MG63 (cell line): Measurements from ENCODE around the gene TBC1D12. TPM values are rescaled to one million over a fixed set of nuclear protein-coding genes. Genes with fewer than 3 reads are reported as not detected.

Experiments
- DNase-seq: peaks from one replicate; pipeline ENCODE4 v3.0.0-alpha.2; 2020
- H3K27me3 ChIP-seq: fragments of 250-450 bp; sonication (Bioruptor Pico); 2 replicates; pipeline ENCODE4 v1.5.1; 2020; ENCODE audit warnings: mild to moderate bottlenecking, moderate library complexity
- H3K36me3 ChIP-seq: fragments of 250-450 bp; sonication (Bioruptor Pico); 2 replicates; pipeline ENCODE4 v1.5.1; 2020; ENCODE audit warnings: mild to moderate bottlenecking, moderate library complexity
- H3K4me3 ChIP-seq: fragments of 250-450 bp; sonication (Bioruptor Pico); 2 replicates; pipeline ENCODE4 v1.5.1; 2020; ENCODE audit warnings: mild to moderate bottlenecking, moderate library complexity
- H3K9me3 ChIP-seq: fragments of 250-450 bp; sonication (Bioruptor Pico); 2 replicates; pipeline ENCODE4 v1.5.1; 2020; ENCODE audit warnings: mild to moderate bottlenecking, moderate library complexity
- total RNA-seq: library from RNA; depleted of rRNA; stranded (reverse); fragments of >200 nt; shearing (Covaris generic); gene quantifications from 2 replicates; pipeline ENCODE4 v1.2.3, GENCODE V29; 2014; ENCODE audit warnings: low replicate concordance

TBC1D12 gene
- total RNA-seq, 1 experiment from 2014 or later = 7.2 TPM

DNA sequence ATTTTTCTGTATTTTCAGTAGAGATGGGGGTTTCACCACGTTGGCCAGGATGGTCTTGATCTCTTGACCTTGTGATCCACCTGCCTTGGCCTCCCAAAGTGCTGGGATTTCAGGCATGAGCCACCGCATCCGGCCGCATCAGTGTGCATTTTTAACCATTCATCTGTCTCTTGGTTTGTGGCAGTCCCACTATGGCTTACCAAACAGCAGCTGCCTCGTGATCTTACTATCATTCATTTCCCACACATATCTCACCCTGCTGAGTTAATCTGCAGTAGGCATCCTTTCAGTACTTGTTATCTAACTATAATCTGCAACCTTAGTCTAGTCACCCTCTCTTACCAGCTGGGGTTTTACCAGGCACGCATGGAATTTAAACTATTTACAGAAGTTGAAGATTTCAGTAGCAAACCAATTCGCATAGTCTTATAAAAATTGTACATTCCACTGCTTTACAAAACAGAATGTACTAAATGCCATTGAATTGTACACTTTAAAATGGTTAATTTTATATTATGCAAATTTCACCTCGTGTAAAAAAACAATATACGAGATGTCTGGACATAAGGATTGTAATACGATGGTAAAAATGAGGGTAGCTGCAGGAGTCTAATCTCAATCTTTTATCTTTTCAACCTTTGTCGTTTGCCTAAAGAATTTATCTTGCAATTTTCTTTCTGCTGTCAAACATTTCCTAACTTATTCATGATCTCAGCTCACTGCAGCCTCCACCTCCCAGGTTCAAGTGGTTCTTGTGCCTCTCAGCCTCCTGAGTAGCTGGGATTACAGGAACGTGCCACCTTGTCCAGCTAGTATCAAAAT, 4.6 kb upstream of the TBC1D12 start:
- no peaks in the 10 kb centered on the region for H3K27me3 ChIP-seq
- DNase-seq = no peak
- no peaks in the 10 kb centered on the region for H3K9me3 ChIP-seq
- H3K36me3 ChIP-seq = no peaks in the 10 kb centered on the region
- H3K4me3 ChIP-seq = no peak overlapping the region

DNA sequence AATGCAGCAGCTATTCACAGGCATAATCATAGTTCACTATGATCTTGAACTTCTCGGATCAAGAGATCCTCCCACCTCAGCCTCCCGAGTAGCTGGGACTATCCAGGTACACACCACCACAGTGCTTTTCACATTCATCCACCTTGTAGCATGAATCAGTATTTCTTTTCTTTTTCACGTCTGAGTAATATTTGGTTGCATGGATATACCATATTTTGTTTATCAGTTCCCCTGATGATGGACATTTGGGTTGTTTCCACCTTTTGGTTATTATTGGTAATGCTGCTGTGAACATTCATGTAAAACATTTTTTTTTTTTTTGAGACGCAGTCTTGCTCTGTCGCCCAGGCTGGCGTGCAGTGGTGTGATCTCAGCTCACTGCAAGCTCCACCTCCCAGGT, 3.6 kb upstream of the TBC1D12 start:
- H3K36me3 ChIP-seq = no peaks in the 10 kb centered on the region
- DNase-seq = no peak
- no peak overlapping the region for H3K4me3 ChIP-seq
- no peaks in the 10 kb centered on the region for H3K9me3 ChIP-seq
- H3K27me3 ChIP-seq = no peaks in the 10 kb centered on the region

DNA sequence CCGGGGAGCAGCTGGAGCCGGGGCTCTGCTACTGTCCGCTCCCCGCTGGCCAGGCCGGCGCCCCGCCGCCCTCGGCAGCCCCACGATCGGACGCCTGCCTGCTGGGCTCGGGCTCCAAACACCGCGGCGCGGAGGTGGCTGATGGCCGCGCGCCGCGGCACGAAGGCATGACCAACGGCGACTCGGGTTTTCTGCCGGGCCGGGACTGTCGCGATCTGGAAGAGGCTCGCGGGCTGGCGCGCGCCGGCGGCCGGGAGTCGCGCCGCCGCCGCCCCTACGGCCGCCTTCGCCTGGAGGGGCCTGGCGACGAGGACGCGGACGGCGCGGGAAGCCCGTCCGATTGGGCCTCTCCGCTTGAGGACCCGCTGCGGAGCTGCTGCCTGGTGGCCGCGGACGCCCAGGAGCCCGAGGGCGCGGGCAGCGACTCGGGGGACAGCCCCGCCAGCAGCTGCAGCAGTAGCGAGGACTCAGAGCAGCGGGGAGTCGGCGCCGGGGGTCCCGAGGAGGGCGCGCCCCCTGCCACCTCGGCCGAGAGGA, 570 bp downstream of the TBC1D12 start:
- DNase-seq = peak; percentile 42
- no peaks in the 10 kb centered on the region for H3K27me3 ChIP-seq
- H3K36me3 ChIP-seq = no peaks in the 10 kb centered on the region
- peak overlapping the region; percentile 91 for H3K4me3 ChIP-seq
- no peaks in the 10 kb centered on the region for H3K9me3 ChIP-seq

DNA sequence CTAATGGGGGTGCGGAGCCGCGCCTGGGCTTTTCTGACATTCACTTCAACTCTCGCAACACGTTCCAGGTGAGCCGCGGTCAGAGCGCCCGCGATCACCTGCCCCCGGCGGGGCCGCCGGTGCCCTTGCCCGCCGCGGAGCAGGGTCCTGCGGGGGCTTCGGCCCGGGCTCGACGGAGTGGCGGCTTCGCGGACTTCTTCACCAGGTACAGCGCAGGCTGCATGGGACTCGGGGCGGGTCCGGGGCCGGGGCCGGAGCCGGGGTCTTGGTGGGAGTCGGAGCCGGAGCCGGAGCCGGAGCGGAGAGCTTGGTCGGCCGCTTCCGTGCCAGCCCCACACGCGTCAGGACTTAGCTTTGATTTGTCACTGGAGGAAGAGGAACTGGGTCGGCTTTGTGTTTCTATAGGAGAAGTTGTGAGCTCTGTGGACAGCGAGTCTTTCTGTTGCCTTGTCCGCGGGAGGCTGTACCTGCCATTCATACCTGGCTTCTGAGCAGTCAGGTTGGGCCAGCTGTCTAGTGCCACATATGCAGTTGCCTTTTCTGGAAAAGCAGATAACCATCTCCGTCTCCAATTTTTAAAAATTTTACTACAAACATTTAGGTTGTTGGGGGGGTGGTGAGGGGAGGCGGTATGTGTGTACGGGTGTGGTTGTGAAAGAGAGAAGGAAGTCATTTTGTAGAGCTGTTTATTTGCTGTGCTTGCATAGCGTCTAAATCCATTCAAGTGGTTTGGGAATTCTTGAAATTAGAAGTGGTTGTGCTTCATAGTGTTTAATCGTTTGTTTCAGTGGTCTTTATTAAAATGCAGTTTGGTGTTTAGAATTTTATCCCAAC, 1.3 kb downstream of the TBC1D12 start:
- Histone ChIP-seq H3K9me3 (no peaks in the 10 kb centered on the region), H3K27me3 (no peaks in the 10 kb centered on the region), H3K36me3 (no peaks in the 10 kb centered on the region), H3K4me3 (peak overlapping the region; percentile 91)
- peak; percentile 71 for DNase-seq

DNA sequence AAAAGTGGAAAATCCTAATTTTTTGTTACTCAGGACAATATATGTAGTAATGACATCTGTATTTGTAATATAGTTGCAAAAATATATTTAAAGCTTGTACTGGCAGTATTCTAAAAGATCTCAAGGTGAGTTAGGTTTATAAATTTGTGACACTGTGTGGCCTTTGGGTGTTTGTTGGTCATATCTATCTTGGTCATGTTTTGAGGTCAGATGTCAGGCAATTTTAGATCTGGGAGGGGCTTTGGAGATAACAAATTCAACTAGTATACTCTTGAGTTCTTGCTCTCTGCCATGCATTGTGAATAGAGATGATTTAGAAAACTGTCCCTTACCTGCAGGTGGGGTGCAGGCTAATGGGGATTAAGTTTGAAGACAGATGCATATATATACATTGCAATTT, 3.1 kb downstream of the TBC1D12 start:
- Histone ChIP-seq H3K36me3 (no peaks in the 10 kb centered on the region), H3K4me3 (no peak overlapping the region), H3K27me3 (no peaks in the 10 kb centered on the region), H3K9me3 (no peaks in the 10 kb centered on the region)
- DNase-seq = no peak

DNA sequence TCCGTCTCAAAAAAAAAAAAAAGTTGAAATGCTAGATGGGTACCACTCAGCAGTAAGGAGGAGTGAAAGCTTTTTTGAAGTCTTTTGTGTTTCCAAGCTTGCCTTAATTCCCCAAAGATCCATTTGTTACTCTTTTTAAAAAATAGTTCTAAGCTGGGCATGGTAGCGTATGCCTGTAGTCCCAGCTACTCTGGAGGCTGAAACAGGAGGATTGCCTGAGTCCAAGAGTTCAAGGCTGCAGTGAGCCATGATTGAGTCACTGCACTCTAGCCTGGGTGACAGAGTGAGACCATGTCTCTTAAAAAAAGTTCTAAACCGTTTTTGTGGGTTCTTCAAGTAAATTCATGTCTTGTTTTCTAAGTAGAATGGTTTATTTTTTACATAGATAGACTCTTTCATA, 5.3 kb downstream of the TBC1D12 start:
- no peaks in the 10 kb centered on the region for H3K27me3 ChIP-seq
- DNase-seq = no peak
- H3K36me3 ChIP-seq = no peaks in the 10 kb centered on the region
- H3K9me3 ChIP-seq = no peaks in the 10 kb centered on the region
- no peak overlapping the region for H3K4me3 ChIP-seq

DNA sequence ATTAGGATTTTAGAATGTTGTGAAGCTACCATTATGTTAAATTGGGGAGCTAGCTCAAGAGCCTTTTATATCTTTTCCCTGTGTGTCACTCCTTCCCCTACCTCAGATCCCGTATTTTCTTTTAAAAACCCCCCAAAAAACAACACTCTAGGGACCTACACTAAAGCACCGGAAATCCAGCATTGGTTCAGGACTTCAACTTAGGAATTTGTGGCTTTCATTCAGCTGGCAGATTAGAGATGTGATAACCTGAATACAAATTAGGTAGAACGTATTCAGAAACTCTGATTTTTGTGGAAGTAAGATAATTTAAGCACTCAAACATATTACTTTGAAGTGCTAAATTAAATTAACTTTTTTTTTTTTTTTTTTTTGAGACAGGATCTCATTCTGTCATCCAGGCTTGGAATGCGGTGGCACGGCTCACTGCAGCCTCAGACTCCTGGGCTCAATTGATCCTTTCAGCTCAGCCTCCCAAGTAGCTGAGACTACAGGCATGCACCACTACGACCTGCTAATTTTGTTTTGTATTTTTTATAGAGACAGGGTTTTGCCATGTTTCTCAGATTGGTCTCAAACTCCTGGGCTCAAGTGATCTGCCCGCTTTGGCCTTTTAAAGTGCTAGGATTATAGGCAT, 6.8 kb downstream of the TBC1D12 start:
- no peak for DNase-seq
- H3K27me3 ChIP-seq = no peaks in the 10 kb centered on the region
- H3K36me3 ChIP-seq = no peaks in the 10 kb centered on the region
- H3K9me3 ChIP-seq = no peaks in the 10 kb centered on the region
- no peak overlapping the region for H3K4me3 ChIP-seq

DNA sequence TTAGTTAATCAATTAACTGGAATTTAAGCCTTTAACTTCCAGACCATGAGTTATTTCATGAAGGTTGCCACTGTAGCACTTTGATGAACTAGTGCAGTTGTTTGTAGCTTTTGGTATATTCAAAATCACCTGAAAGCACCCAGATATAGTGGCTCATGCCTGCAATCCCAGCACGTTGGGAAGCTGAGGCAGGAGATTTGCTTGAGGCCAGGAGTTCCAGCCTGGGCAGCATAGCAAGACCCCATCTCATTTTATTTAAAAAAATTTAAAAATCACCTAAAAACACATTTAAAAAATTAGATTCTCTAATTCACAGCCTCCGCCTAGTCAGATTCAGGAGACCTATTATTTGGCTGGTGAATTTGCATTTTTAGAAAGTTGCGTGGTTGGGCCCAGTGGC, 9.0 kb downstream of the TBC1D12 start:
- Histone ChIP-seq H3K9me3 (no peaks in the 10 kb centered on the region), H3K27me3 (no peaks in the 10 kb centered on the region), H3K4me3 (no peak overlapping the region), H3K36me3 (no peaks in the 10 kb centered on the region)
- DNase-seq = no peak

DNA sequence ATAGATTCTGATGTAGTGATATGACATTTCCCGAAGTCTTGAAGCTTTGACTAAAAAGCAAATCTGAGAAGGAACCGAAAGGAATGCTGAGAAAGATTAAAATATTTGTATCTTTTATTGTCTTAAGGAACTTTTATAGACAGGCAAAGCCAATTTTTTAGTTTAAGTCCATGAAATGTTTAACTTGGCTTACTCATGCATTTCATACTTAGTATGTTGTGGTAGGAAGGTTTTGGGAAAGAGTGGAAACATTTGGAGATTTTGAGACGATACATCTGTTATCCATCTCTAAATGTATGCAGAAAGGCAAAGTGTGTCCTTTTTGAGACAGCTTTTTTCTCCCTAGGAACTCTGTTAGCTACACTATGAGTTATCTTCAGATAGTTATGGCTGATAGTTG, 10.1 kb downstream of the TBC1D12 start:
- Histone ChIP-seq H3K36me3 (no peaks in the 10 kb centered on the region), H3K9me3 (no peaks in the 10 kb centered on the region), H3K4me3 (no peak overlapping the region), H3K27me3 (no peaks in the 10 kb centered on the region)
- DNase-seq = no peak

DNA sequence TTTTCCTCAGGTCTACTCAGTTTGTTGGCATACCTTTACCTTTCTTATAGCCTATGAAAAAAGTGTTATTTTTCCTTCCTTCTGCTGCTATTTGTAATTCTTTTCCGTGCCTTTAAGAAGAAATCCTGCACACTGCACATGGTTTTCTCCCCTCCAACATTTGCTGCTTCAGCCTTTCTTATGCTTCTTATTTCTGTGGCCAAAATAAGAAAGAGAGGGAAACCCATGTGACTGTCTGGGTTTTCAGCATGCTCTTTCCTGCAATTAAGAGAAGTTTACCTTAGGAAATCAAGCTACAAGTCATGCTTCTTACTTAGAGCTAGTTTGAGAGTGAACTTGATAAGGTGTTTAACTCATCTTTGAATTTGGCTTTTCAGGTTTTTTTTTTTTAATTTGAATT, 11.0 kb downstream of the TBC1D12 start:
- DNase-seq = no peak
- H3K36me3 ChIP-seq = no peaks in the 10 kb centered on the region
- no peaks in the 10 kb centered on the region for H3K9me3 ChIP-seq
- H3K27me3 ChIP-seq = no peaks in the 10 kb centered on the region
- H3K4me3 ChIP-seq = no peak overlapping the region

DNA sequence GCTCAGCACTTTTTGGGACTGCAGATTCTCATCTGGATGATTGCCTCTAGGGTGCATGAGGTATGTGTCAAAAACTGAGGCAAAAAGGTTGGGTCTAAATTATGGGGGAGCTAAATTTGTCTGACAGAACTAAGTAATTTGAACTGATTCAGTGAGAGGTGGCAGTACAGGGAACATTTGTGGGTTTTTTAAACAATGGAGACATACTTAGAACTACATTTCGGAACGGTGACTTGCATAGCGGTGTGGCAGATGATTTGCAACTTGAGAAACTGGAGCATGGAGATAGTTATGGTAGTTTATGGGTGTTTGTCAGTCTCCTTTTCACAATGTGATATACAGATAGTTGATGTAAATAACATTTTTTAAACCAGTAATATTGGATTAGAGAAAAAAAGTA, 14.6 kb downstream of the TBC1D12 start:
- Histone ChIP-seq H3K4me3 (no peak overlapping the region), H3K36me3 (no peaks in the 10 kb centered on the region), H3K27me3 (no peaks in the 10 kb centered on the region), H3K9me3 (no peaks in the 10 kb centered on the region)
- no peak for DNase-seq

DNA sequence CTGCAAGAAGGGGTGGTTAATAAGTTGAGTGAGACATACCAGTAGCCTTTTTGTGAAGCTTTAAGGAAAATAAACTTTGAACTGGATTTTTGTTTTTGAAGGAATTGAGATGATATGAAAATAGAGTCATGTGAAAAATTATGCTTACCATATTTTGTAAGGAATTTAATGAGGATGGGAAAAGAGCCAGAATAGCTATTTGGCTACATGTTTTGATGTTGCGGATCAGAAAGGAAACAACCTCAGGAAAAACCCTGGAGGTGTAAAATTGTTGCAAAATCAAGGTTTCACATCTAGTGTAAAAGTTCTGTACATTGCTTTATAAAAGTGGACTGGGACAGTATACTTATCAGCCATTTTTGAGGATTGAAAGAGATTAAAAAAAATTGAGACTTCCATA, 15.0 kb downstream of the TBC1D12 start:
- Histone ChIP-seq H3K27me3 (no peaks in the 10 kb centered on the region), H3K4me3 (no peak overlapping the region), H3K9me3 (no peaks in the 10 kb centered on the region), H3K36me3 (no peaks in the 10 kb centered on the region)
- DNase-seq = no peak

DNA sequence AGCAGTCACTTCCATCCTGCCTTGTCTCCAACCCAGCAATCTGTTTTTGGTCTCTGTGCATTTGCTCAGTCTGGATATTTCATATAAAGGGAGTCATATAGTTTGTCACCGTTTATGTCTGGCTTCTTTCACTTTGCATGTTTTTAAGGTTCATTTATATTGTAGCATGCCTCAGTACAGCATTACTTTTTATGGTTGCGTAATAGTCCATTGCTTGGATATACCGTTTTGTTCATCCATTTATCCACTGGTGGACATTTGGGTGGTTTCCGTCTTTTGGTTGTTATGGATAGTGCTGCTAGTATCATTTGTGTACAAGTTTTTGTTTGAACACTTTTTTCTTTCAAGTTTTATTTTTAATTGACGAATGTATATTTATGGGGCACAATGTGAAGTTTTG, 18.2 kb downstream of the TBC1D12 start:
- H3K4me3 ChIP-seq = no peak overlapping the region

DNA sequence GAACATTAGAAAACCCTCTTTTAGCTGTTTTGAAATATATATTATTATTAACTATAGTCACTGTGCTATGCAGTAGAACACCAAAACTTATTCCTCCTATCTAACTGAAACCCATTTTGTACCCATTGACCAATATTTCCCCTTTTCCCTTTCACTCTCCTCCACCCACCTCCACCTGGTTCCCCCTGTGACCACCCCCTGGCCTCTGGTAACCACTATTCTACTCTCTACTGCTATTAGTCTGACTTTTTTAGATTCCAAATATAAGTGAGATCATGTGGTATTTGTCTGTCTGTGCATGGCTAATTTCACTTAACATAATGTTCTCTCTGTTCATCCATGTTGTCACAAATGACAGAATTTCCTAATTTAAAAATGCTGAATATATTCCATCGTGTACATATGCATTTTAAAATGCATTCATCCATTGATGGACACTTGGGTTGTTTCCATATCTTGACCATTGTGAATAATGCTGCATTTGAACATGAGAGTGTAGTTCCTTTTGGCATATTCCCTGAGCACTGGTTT, 18.7 kb downstream of the TBC1D12 start:
- no peaks in the 10 kb centered on the region for H3K27me3 ChIP-seq
- H3K4me3 ChIP-seq = no peak overlapping the region
- H3K9me3 ChIP-seq = peaks cover 8% of the 10 kb centered on the region
- DNase-seq = no peak
- no peaks in the 10 kb centered on the region for H3K36me3 ChIP-seq

More for the DNA sequence above, 18.2 kb downstream of the TBC1D12 start:
- peaks cover 5% of the 10 kb centered on the region for H3K9me3 ChIP-seq
- H3K36me3 ChIP-seq = no peaks in the 10 kb centered on the region
- no peaks in the 10 kb centered on the region for H3K27me3 ChIP-seq
- no peak for DNase-seq

DNA sequence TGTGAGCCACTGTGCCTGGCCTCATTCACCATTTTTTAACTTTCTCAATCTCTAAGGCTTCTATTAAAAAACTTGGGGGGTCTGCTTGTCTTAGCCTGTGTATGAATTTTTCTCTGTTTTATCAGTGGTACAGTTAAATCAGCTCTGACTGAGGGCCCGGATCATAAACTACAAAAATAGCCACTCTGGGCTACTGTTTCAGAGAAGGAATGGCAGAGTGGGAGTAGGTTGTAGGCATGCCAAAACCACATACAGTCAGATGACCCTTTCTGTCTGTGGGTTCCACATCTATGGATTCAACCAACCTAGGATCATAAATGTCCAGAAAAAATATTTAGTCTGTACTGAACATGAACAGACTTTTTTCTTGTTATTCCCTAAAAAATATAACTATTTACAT, 21.3 kb downstream of the TBC1D12 start:
- no peak overlapping the region for H3K4me3 ChIP-seq
- no peak for DNase-seq
- H3K36me3 ChIP-seq = no peaks in the 10 kb centered on the region
- H3K9me3 ChIP-seq = peaks cover 12% of the 10 kb centered on the region
- no peaks in the 10 kb centered on the region for H3K27me3 ChIP-seq

DNA sequence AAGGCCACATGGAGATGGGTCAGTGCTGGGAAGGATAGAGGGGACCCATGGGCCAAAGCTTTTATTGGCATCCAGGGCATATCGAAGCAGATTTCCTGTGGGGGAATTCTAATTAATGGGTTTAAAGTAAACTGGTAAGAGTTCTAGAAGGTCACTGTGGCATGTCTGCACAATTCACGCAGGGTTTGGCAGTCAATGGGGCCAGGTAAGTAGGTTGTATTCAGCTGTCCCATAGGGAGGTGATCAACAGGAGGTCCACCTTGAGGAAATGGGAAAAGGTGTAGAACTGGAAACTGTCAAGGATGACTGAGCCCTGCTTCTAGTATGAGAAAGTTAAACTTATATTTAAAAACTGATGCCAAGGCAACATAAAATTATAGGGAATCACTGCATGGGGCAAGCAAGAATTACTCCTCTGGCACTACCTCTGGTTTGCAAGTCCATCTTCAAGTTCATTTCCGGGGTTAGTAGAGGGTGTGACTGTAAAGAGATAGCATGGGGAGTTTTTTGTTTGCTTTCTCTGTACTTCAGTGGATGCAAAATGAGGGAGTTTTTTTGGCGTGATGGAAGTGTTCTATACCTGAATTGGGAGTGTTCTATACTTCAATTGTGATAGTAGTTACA, 22.5 kb downstream of the TBC1D12 start:
- DNase-seq = no peak
- Histone ChIP-seq H3K27me3 (no peaks in the 10 kb centered on the region), H3K4me3 (no peak overlapping the region), H3K36me3 (no peaks in the 10 kb centered on the region), H3K9me3 (peaks cover 12% of the 10 kb centered on the region)
